DMS153 treated with DMSO at 0.1 percent for 48 hours (cell line): ENCODE measurements around the gene HEYL.
A peak's percentile ranks its signal among the peaks of the same experiment; 100 is the strongest.

Experiments
- DNase-seq: peaks from one replicate; lab custom pipeline; 2025; ENCODE audit not compliant: unreplicated experiment; lab: John Stamatoyannopoulos, UW

HEYL gene

GRCh38 chr1:39668111-39668510, 28.7 kb upstream of the HEYL start:
- no peak for DNase-seq

- DNase-seq, result no peak
Measured at GRCh38 chr1:39666772-39667171, 27.3 kb upstream of the HEYL start.

- no peak for DNase-seq
Measured at GRCh38 chr1:39663559-39663958, 24.1 kb upstream of the HEYL start.

- no peak for DNase-seq
Measured at GRCh38 chr1:39662861-39663260, 23.4 kb upstream of the HEYL start.

GRCh38 chr1:39659538-39659937, 20.1 kb upstream of the HEYL start:
- DNase-seq, result no peak

GRCh38 chr1:39659110-39659509, 19.7 kb upstream of the HEYL start:
- DNase-seq, result no peak

GRCh38 chr1:39657923-39658485, 18.6 kb upstream of the HEYL start:
- DNase-seq, result peak; percentile 68

- no peak for DNase-seq
Measured at GRCh38 chr1:39657402-39657801, 18.0 kb upstream of the HEYL start.

GRCh38 chr1:39656391-39656790, 16.9 kb upstream of the HEYL start:
- no peak for DNase-seq

GRCh38 chr1:39655578-39656268, 16.3 kb upstream of the HEYL start:
- DNase-seq, result no peak

- DNase-seq, result no peak
Measured at GRCh38 chr1:39654291-39654690, 14.8 kb upstream of the HEYL start.

GRCh38 chr1:39653546-39654031, 14.1 kb upstream of the HEYL start:
- DNase-seq, result peak; percentile 95

GRCh38 chr1:39652554-39652953, 13.1 kb upstream of the HEYL start:
- no peak for DNase-seq

- no peak for DNase-seq
Measured at GRCh38 chr1:39652105-39652504, 12.7 kb upstream of the HEYL start.

GRCh38 chr1:39650431-39650830, 11.0 kb upstream of the HEYL start:
- no peak for DNase-seq

GRCh38 chr1:39649636-39650185, 10.3 kb upstream of the HEYL start:
- no peak for DNase-seq

GRCh38 chr1:39648496-39648895, 9.1 kb upstream of the HEYL start:
- no peak for DNase-seq

GRCh38 chr1:39647247-39647646, 7.8 kb upstream of the HEYL start:
- no peak for DNase-seq

- DNase-seq, result no peak
Measured at GRCh38 chr1:39646232-39647081, 7.0 kb upstream of the HEYL start.

GRCh38 chr1:39645411-39646043, 6.1 kb upstream of the HEYL start:
- no peak for DNase-seq

- DNase-seq, result no peak
Measured at GRCh38 chr1:39643705-39644104, 4.3 kb upstream of the HEYL start.
